ENCODE data around the gene TMPRSS11D. TPM values are rescaled to one million over a fixed set of nuclear protein-coding genes. Genes with fewer than 3 reads are reported as not detected.

Gene TMPRSS11D
- total and polyA plus RNA-seq, 11 donors = not detected

- Histone ChIP-seq H3K4me3 (no peak overlapping the region), H3K27me3 (no peaks in the 10 kb centered on the region), H3K27ac (no peak overlapping the region), H3K36me3 (no peaks in the 10 kb centered on the region), H3K4me1 (no peaks in the 10 kb centered on the region), H3K9me3 (peaks cover 0 to 3% (median 0%) of the 10 kb centered on the region in 12 donors)
- DNase-seq (no peak), ATAC-seq (no peak)
- no peak for TF ChIP-seq CTCF (IDR thresholded peaks at IDR 0.05)
- TF ChIP-seq POLR2A (IDR thresholded peaks at IDR 0.05) = no peak
- intact Hi-C loops (cut with DNase I) = no loop called here
Observed at GRCh38 chr4:67897686-67898085, 13.9 kb upstream of the TMPRSS11D start.

GRCh38 chr4:67896421-67897065 lies 12.7 kb upstream of the TMPRSS11D start:
- ATAC-seq (no peak), DNase-seq (no peak)
- H3K9me3 ChIP-seq = no peaks in the 10 kb centered on the region
- no peaks in the 10 kb centered on the region for H3K27me3 ChIP-seq
- intact Hi-C loops (cut with DNase I) = no loop called here
- no peaks in the 10 kb centered on the region for H3K4me1 ChIP-seq
- TF ChIP-seq CTCF (IDR thresholded peaks at IDR 0.05) (no peak), POLR2A (IDR thresholded peaks at IDR 0.05) (no peak)
- WGBS, 4 donors = 95 to 99% (median 96%) methylated on average over 18 to 26 of the region's 26 CpGs
- no peaks in the 10 kb centered on the region for H3K36me3 ChIP-seq
- no peak overlapping the region for H3K27ac ChIP-seq
- no peak overlapping the region for H3K4me3 ChIP-seq

- ATAC-seq (no peak), DNase-seq (no peak)
- intact Hi-C loops (cut with DNase I) = no loop called here
- H3K36me3 ChIP-seq = no peaks in the 10 kb centered on the region
- TF ChIP-seq CTCF (IDR thresholded peaks at IDR 0.05) = no peak
- TF ChIP-seq POLR2A (IDR thresholded peaks at IDR 0.05) = no peak
- H3K4me1 ChIP-seq = no peaks in the 10 kb centered on the region
- no peaks in the 10 kb centered on the region for H3K27me3 ChIP-seq
- WGBS, 4 donors = 74 to 81% (median 78%) methylated on average over 1 of the region's 1 CpG
- no peak overlapping the region for H3K27ac ChIP-seq
- no peaks in the 10 kb centered on the region for H3K9me3 ChIP-seq
- H3K4me3 ChIP-seq = no peak overlapping the region
Observed at GRCh38 chr4:67894659-67895058, 10.9 kb upstream of the TMPRSS11D start.

GRCh38 chr4:67892905-67893304 lies 9.1 kb upstream of the TMPRSS11D start:
- H3K27ac ChIP-seq = no peak overlapping the region
- H3K4me3 ChIP-seq = no peak overlapping the region
- TF ChIP-seq POLR2A (IDR thresholded peaks at IDR 0.05) = no peak
- no peak for TF ChIP-seq CTCF (IDR thresholded peaks at IDR 0.05)
- no peaks in the 10 kb centered on the region for H3K36me3 ChIP-seq
- intact Hi-C loops (cut with DNase I) = no loop called here
- DNase-seq = no peak
- no peak for ATAC-seq
- H3K9me3 ChIP-seq = no peaks in the 10 kb centered on the region
- WGBS, 4 donors = 38 to 48% (median 43%) methylated on average over 3 of the region's 3 CpGs
- H3K4me1 ChIP-seq = no peaks in the 10 kb centered on the region
- H3K27me3 ChIP-seq = no peaks in the 10 kb centered on the region

Measured in heart left ventricle (tissue), 16 donors.